Heart right ventricle (tissue), 16 donors: ENCODE results near the gene TCF15. TPM values are rescaled to one million over a fixed set of nuclear protein-coding genes. Genes with fewer than 3 reads are reported as not detected.

Experiments used
- ATAC-seq, 8 donors: fragments of 200-7000 bp; cut with Tn5 transposase; one replicate each; pipeline ENCODE4 v1.9.1; 2020; ENCODE audit warnings: mild to moderate bottlenecking in 8 of 8, moderate library complexity in 8 of 8, moderate number of reproducible peaks in 1 of 8
- DNase-seq, 2 donors: peaks; one replicate each; pipeline ENCODE4 v3.0.0-alpha.2; 2020
- H3K27ac ChIP-seq, 10 donors: fragments of 200-600 bp; sonication (generic) in 2 of 10; one replicate each; pipeline versions ENCODE4 v1.5.0 to v1.8.0; 2020 to 2022; ENCODE audit warnings: mild to moderate bottlenecking in 3 of 10
- H3K27me3 ChIP-seq, 7 donors: fragments of 200-600 bp; one replicate each; pipeline ENCODE4 v1.8.0; 2021 to 2022; ENCODE audit warnings: mild to moderate bottlenecking in 2 of 7
- H3K36me3 ChIP-seq, 9 donors: fragments of 200-600 bp; sonication (generic) in 1 of 9; one replicate each; pipeline versions ENCODE4 v1.5.0 to v1.8.0; 2020 to 2022; ENCODE audit warnings: mild to moderate bottlenecking in 2 of 9
- H3K4me1 ChIP-seq, 9 donors: fragments of 200-600 bp; sonication (generic) in 1 of 9; one replicate each; pipeline versions ENCODE4 v1.5.0 to v1.8.0; 2020 to 2022; ENCODE audit warnings: mild to moderate bottlenecking in 4 of 9
- H3K4me3 ChIP-seq, 10 donors: fragments of 200-600 bp; sonication (generic) in 2 of 10; one replicate each; pipeline versions ENCODE4 v1.5.0 to v1.8.0; 2020 to 2022; ENCODE audit warnings: mild to moderate bottlenecking in 7 of 10, moderate library complexity in 2 of 10
- H3K9me3 ChIP-seq, 11 donors: fragments of 200-600 bp in 10 of 11; sonication (generic) in 2 of 11; one replicate each; pipeline versions ENCODE4 v1.5.0 to v1.8.0; 2013 to 2022; ENCODE audit warnings: mild to moderate bottlenecking in 2 of 11, control low read depth in 1 of 11, moderate library complexity in 1 of 11
- WGBS, 2 donors: extraction: QIAGEN DNeasy Blood & Tissue Kit; methylation state at CpG; one replicate each; pipeline ENCODE4 v1.1.7; 2013; ENCODE audit warnings: inconsistent platforms in 1 of 2; 5-methylcytosine and 5-hydroxymethylcytosine counted together
- intact Hi-C, 10 donors: fragments of 100-400 bp; cut with DNase I; formaldehyde crosslinking; loops; one replicate each; pipeline versions ENCODE4 v1.11.1 to v1.14.2; 2022
- polyA plus RNA-seq, 2 donors: library from polyadenylated mRNA; stranded (reverse); fragments of 200-250 nt; gene quantifications; one replicate each; pipeline ENCODE4 v1.2.3, GENCODE V29; 2013
- total RNA-seq, 10 donors: library from RNA; stranded (reverse); fragmentation: NEBNext Ultra II Directional in 3 of 10; extraction: Animal tissue kit (Norgen Biotek cat#: 25700) in 3 of 10; gene quantifications; one replicate each; pipeline versions ENCODE4 v1.2.1 to v1.2.4, GENCODE V29; 2021 to 2023
- TF ChIP-seq, protein P1 (sequence below), 9 donors: fragments of 200-600 bp; sonication (generic) in 2 of 9; IDR thresholded peaks; one replicate each; pipeline versions ENCODE4 v1.5.0 to v1.8.0; 2021 to 2022; ENCODE audit warnings: antibody characterized with exemption in 9 of 9, mild to moderate bottlenecking in 5 of 9, moderate library complexity in 1 of 9
- donor health status: Arrhythmogenic right ventricular cardiomyopathy.
- donor health status: ischemic (EF 13 %, LVEDD 7.1; RV severe dilation, severe dysfunction).
- donor health status: healthy with polysubstance abuse.
- donor health status: DM: no; HTN: yes; CAD: no.
- donor health status: DM: no; HTN: no; CAD: no.
- donor health status: ischemic (EF 25% LVEDD 6.9; RV normal size, moderate dysfunction).
- donor health status: ischemic (EF 25% LVEDD 5.7; RV mildly dilated, moderate dysfunction).
- donor health status: healthy.
- donor health status: DM: yes; HTN: yes; CAD: no.
- donor health status: Ischemic cardiomyopathy.
- donor health status: ischemic (EF 35%, LVEDD 5.7; RV mildly dilated, moderate dysfunction).
- donor health status: nonischemic (EF 11% LVEDD 7.7; RV severe dilation, severe dysfunction).
- donor health status: DM: yes; HTN: yes; CAD: no.
- donor health status: PGD.
- donor health status: ischemic (EF 29% LVEDD 5.4; RV normal size, mild dysfunction).
- donor health status: nonischemic (EF 23%, LVEDD 6.1; RV moderate dilation, normal function).

The TCF15 gene
- total and polyA plus RNA-seq, 12 donors: 4.6 to 41.0 (median 8.4) TPM

GRCh38 chr20:573414-574296 is 36.5 kb downstream of the TCF15 start:
- Histone ChIP-seq H3K4me3 (peak overlapping the region in 1 of 10 donors; percentile 45), H3K4me1 (peaks cover 29 to 86% (median 63%) of the 10 kb centered on the region in 9 donors), H3K36me3 (no peaks in the 10 kb centered on the region), H3K27ac (peak overlapping the region; percentile 64 to 92 (median 82)), H3K27me3 (peaks cover 0 to 28% (median 0%) of the 10 kb centered on the region in 7 donors), H3K9me3 (no peaks in the 10 kb centered on the region)
- intact Hi-C loops: loop anchor here in 4 of 10 donors (2.0 to 5.0 kb wide), 3 partner anchors 15 to 34 kb away; no protein-coding TSS in a partner anchor
- WGBS, 2 donors: 70 to 73% methylated on average over 12 of the region's 12 CpGs
- peak in 2 of 8 donors; percentile 12 to 32 for ATAC-seq
- DNase-seq: no peak
- TF ChIP-seq, protein P1, sequence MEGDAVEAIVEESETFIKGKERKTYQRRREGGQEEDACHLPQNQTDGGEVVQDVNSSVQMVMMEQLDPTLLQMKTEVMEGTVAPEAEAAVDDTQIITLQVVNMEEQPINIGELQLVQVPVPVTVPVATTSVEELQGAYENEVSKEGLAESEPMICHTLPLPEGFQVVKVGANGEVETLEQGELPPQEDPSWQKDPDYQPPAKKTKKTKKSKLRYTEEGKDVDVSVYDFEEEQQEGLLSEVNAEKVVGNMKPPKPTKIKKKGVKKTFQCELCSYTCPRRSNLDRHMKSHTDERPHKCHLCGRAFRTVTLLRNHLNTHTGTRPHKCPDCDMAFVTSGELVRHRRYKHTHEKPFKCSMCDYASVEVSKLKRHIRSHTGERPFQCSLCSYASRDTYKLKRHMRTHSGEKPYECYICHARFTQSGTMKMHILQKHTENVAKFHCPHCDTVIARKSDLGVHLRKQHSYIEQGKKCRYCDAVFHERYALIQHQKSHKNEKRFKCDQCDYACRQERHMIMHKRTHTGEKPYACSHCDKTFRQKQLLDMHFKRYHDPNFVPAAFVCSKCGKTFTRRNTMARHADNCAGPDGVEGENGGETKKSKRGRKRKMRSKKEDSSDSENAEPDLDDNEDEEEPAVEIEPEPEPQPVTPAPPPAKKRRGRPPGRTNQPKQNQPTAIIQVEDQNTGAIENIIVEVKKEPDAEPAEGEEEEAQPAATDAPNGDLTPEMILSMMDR (IDR thresholded peaks at IDR 0.05): no peak

DNA sequence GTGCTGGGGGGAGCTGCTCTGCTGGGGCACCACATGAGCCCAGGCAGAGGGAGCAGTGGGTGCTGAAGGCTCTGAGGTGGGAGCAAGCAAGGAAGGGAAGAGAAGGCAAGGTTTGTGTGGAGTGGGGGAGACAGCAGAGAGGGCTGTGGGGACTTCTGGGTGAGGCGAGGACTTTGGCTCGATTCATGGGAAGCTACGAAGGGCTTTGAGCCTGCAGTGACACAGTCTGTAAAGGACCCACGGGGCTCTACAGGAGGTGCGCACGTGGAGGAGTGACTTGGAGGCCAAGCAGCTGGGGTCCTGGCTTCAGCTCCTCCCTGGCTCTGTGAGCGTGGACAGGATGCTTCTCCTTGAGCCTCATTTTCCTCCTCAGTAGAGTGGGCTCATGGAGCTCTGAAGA is 37.4 kb downstream of the TCF15 start:
- TF ChIP-seq, protein P1 (IDR thresholded peaks at IDR 0.05): no peak
- H3K4me1 ChIP-seq: peaks cover 30 to 88% (median 72%) of the 10 kb centered on the region in 9 donors
- H3K27me3 ChIP-seq: peaks cover 0 to 37% (median 0%) of the 10 kb centered on the region in 7 donors
- intact Hi-C loops: loop anchor here in 4 of 10 donors (2.0 to 5.0 kb wide), 2 partner anchors 30 to 35 kb away; no protein-coding TSS in a partner anchor
- H3K27ac ChIP-seq: peak overlapping the region; percentile 64 to 92 (median 82)
- H3K9me3 ChIP-seq: no peaks in the 10 kb centered on the region
- DNase-seq (peak; percentile 27 to 50), ATAC-seq (peak in 6 of 8 donors; percentile 14 to 46 (median 28))
- H3K4me3 ChIP-seq: peak overlapping the region in 3 of 10 donors; percentile 34 to 45 (median 38)
- WGBS, 2 donors: 39 to 40% methylated on average over 7 of the region's 7 CpGs
- H3K36me3 ChIP-seq: no peaks in the 10 kb centered on the region

GRCh38 chr20:571754-572441 is 38.2 kb downstream of the TCF15 start:
- TF ChIP-seq, protein P1 (IDR thresholded peaks at IDR 0.05): no peak
- H3K27me3 ChIP-seq: peaks cover 0 to 45% (median 0%) of the 10 kb centered on the region in 7 donors
- H3K9me3 ChIP-seq: no peaks in the 10 kb centered on the region
- H3K4me3 ChIP-seq: peak overlapping the region in 6 of 10 donors; percentile 5 to 45 (median 30)
- peak overlapping the region; percentile 64 to 92 (median 82) for H3K27ac ChIP-seq
- intact Hi-C loops: loop anchor here in 4 of 10 donors (2.0 to 5.0 kb wide), 2 partner anchors 31 to 35 kb away; no protein-coding TSS in a partner anchor
- H3K4me1 ChIP-seq: peaks cover 30 to 94% (median 74%) of the 10 kb centered on the region in 9 donors
- ATAC-seq (peak; percentile 71 to 79 (median 74)), DNase-seq (peak; percentile 86 to 90)
- no peaks in the 10 kb centered on the region for H3K36me3 ChIP-seq
- 16 to 19% methylated on average over 24 of the region's 24 CpGs for WGBS, 2 donors
